H9 (cell line): Measurements from ENCODE around the gene DNAJC7. TPM values are rescaled to one million over a fixed set of nuclear protein-coding genes. Genes with fewer than 3 reads are reported as not detected.
"Not testable (repeated sequence)": the region's sequence is repeated elsewhere in the genome, so short reads cannot be mapped to it uniquely, and the experiment has no call there.

Experiments used
- DNase-seq: peaks from one replicate; pipeline ENCODE4 v3.0.0-alpha.2; 2017
- H2AFZ ChIP-seq: one replicate; pipeline ENCODE4 v1.6.1; 2013; ENCODE audit warnings: mild to moderate bottlenecking, low read length, control low read depth, moderate library complexity
- H2AK5ac ChIP-seq: 2 replicates; pipeline ENCODE4 v1.6.1; 2013; ENCODE audit warnings: low read length, control low read depth, mixed read lengths; ENCODE audit not compliant: insufficient read length
- H2BK120ac ChIP-seq: one replicate; pipeline ENCODE4 v1.6.1; 2013; ENCODE audit warnings: low read depth, mild to moderate bottlenecking, low read length, control low read depth, inconsistent platforms; ENCODE audit not compliant: poor library complexity, severe bottlenecking
- H2BK12ac ChIP-seq: 2 replicates; pipeline ENCODE4 v1.6.1; 2013; ENCODE audit warnings: low read length, control low read depth, mixed read lengths, low read depth; ENCODE audit not compliant: insufficient read length
- H2BK15ac ChIP-seq: 2 replicates; pipeline ENCODE4 v1.6.1; 2013; ENCODE audit warnings: low read depth, low read length, control low read depth
- H2BK20ac ChIP-seq: one replicate; pipeline ENCODE4 v1.6.1; 2013; ENCODE audit warnings: low read depth, mild to moderate bottlenecking, low read length, control low read depth, inconsistent platforms; ENCODE audit not compliant: poor library complexity, severe bottlenecking
- H2BK5ac ChIP-seq: 2 replicates; pipeline ENCODE4 v1.6.1; 2013; ENCODE audit warnings: low read length, control low read depth, mixed read lengths; ENCODE audit not compliant: insufficient read length
- H3K14ac ChIP-seq: 2 replicates; pipeline ENCODE4 v1.6.1; 2013; ENCODE audit warnings: low read length, control low read depth; ENCODE audit not compliant: insufficient read depth
- H3K18ac ChIP-seq: 2 replicates; pipeline ENCODE4 v1.6.1; 2013; ENCODE audit warnings: low read depth, mild to moderate bottlenecking, mixed read lengths, low read length, control low read depth; ENCODE audit not compliant: insufficient read length
- H3K23ac ChIP-seq: 2 replicates; pipeline ENCODE4 v1.6.1; 2013; ENCODE audit warnings: low read length, control low read depth, mixed read lengths, low read depth; ENCODE audit not compliant: insufficient read length
- H3K23me2 ChIP-seq: 2 replicates; pipeline ENCODE4 v1.6.1; 2013; ENCODE audit warnings: low read depth, mild to moderate bottlenecking, mixed read lengths, low read length, control low read depth; ENCODE audit not compliant: insufficient read length, poor library complexity, severe bottlenecking
- H3K27ac ChIP-seq: 2 replicates; pipeline ENCODE4 v1.5.1; 2013; ENCODE audit warnings: low read length, control low read depth, mixed read lengths, low read depth; ENCODE audit not compliant: insufficient read length
- H3K27me3 ChIP-seq: 2 replicates; pipeline ENCODE4 v1.6.1; 2013; ENCODE audit warnings: low read length, control low read depth, inconsistent platforms; ENCODE audit not compliant: insufficient read depth
- H3K4ac ChIP-seq: 2 replicates; pipeline ENCODE4 v1.6.1; 2013; ENCODE audit warnings: low read depth, mild to moderate bottlenecking, control low read depth, inconsistent platforms, low read length, moderate library complexity
- H3K4me1 ChIP-seq: 2 replicates; pipeline ENCODE4 v1.6.1; 2013; ENCODE audit warnings: low read length, control low read depth, inconsistent platforms; ENCODE audit not compliant: insufficient read depth
- H3K4me2 ChIP-seq: 2 replicates; pipeline ENCODE4 v1.6.1; 2013; ENCODE audit warnings: low read length, control low read depth, mixed read lengths; ENCODE audit not compliant: insufficient read length, insufficient read depth
- H3K56ac ChIP-seq: 2 replicates; pipeline ENCODE4 v1.6.1; 2013; ENCODE audit warnings: low read depth, mild to moderate bottlenecking, mixed read lengths, low read length, control low read depth; ENCODE audit not compliant: insufficient read length
- H3K79me1 ChIP-seq: 2 replicates; pipeline ENCODE4 v1.6.1; 2013; ENCODE audit warnings: low read depth, mild to moderate bottlenecking, moderate library complexity, low read length, control low read depth, inconsistent platforms; ENCODE audit not compliant: insufficient read depth, poor library complexity, severe bottlenecking
- H3K79me2 ChIP-seq: 2 replicates; pipeline ENCODE4 v1.6.1; 2013; ENCODE audit warnings: low read length, control low read depth, inconsistent platforms; ENCODE audit not compliant: insufficient read depth
- H3K9ac ChIP-seq: 2 replicates; pipeline ENCODE4 v1.6.1; 2013; ENCODE audit warnings: low read length, control low read depth, mixed read lengths; ENCODE audit not compliant: insufficient read length; ENCODE audit errors: extremely low read depth
- H3K9me3 ChIP-seq: one replicate; pipeline ENCODE4 v1.6.1; 2013; ENCODE audit warnings: low read depth, low read length, inconsistent platforms; ENCODE audit not compliant: control insufficient read depth
- H3T11ph ChIP-seq: one replicate; pipeline ENCODE4 v1.6.1; 2013; ENCODE audit warnings: mild to moderate bottlenecking, low read length, control low read depth, inconsistent platforms
- H4K20me1 ChIP-seq: one replicate; pipeline ENCODE4 v1.6.1; 2013; ENCODE audit not compliant: control insufficient read depth, insufficient read length, insufficient read depth
- H4K5ac ChIP-seq: 2 replicates; pipeline ENCODE4 v1.6.1; 2013; ENCODE audit warnings: low read depth, mild to moderate bottlenecking, mixed read lengths, low read length, control low read depth; ENCODE audit not compliant: insufficient read length
- H4K8ac ChIP-seq: replicated peaks from 2 replicates; pipeline ENCODE4 v1.6.1; 2013; ENCODE audit warnings: low read length, control low read depth, mixed read lengths, low read depth; ENCODE audit not compliant: insufficient read length
- H4K91ac ChIP-seq: 2 replicates; pipeline ENCODE4 v1.6.1; 2013; ENCODE audit warnings: low read depth, mild to moderate bottlenecking, moderate library complexity, mixed read lengths, low read length, control low read depth; ENCODE audit not compliant: insufficient read length
- H3K27ac Mint-ChIP-seq, 3 experiments: 2 replicates in 2 of 3; 3 replicates in 1 of 3; pipeline ENCODE4 v1.8.0; 2020 to 2021; ENCODE audit warnings: mixed read lengths in 3 of 3, mild to moderate bottlenecking in 1 of 3, moderate library complexity in 1 of 3
- H3K27me3 Mint-ChIP-seq: 2 replicates; pipeline ENCODE4 v1.8.0; 2021; ENCODE audit warnings: low read depth, mild to moderate bottlenecking, moderate library complexity, mixed read lengths
- H3K36me3 Mint-ChIP-seq, 3 experiments: 2 replicates in 2 of 3; 3 replicates in 1 of 3; pipeline ENCODE4 v1.8.0; 2020 to 2021; ENCODE audit warnings: low read depth in 3 of 3, mixed read lengths in 3 of 3; ENCODE audit not compliant: insufficient read depth in 1 of 3
- H3K4me1 Mint-ChIP-seq, 2 experiments: 2 replicates each; pipeline ENCODE4 v1.8.0; 2020; ENCODE audit warnings: mixed read lengths in 2 of 2
- H3K4me3 Mint-ChIP-seq, 2 experiments: 2 replicates in 1 of 2; 3 replicates in 1 of 2; pipeline ENCODE4 v1.8.0; 2020 to 2021; ENCODE audit warnings: mild to moderate bottlenecking in 2 of 2, mixed read lengths in 2 of 2, moderate library complexity in 1 of 2
- H3K9me3 Mint-ChIP-seq, 2 experiments: 2 replicates in 1 of 2; 3 replicates in 1 of 2; pipeline ENCODE4 v1.8.0; 2020; ENCODE audit warnings: mild to moderate bottlenecking in 2 of 2, mixed read lengths in 2 of 2, moderate library complexity in 1 of 2
- WGBS: extraction: QIAGEN DNeasy Blood & Tissue Kit; methylation state at CpG from one replicate; pipeline ENCODE4 v1.1.7; 2013; ENCODE audit warnings: missing lambda C conversion rate, low lambda C conversion rate, mixed read lengths; ENCODE audit not compliant: insufficient read length; ENCODE audit errors: extremely low coverage; 5-methylcytosine and 5-hydroxymethylcytosine counted together
- total RNA-seq: library from RNA; stranded (reverse); gene quantifications from 2 replicates; pipeline ENCODE4 v1.2.1, GENCODE V29; 2021

The DNAJC7 gene
- total RNA-seq, 1 experiment from 2014 or later, result 141 TPM

DNA sequence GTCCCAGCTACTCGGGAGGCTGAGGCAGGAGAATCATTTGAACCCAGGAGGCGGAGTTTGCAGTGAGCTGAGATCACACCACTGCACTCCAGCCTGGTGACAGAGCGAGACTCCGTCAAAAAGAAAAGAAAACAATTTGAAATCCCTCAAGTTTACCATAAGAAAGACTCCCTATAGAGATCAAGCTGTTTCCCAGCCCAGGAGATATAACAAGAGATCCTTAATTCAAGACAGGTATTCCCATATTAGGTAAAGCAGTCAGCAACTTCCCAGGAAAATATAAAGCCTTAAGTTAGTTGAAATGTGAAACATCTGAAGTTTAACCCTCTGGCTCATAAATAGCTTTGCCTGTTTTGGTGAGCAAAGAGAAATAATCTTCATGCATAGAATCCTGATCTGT lies 4.9 kb downstream of the DNAJC7 start:
- peak overlapping the region; percentile 92 for H3K18ac ChIP-seq
- Mint-ChIP-seq H3K4me1 (peaks cover 53 to 58% of the 10 kb centered on the region in 2 experiments), H3K27ac (peak overlapping the region; percentile 90 to 99 (median 97)), H3K4me3 (peak overlapping the region; percentile 14 to 60; a peak in 4 of 5 replicates), H3K36me3 (peaks cover 12 to 32% (median 25%) of the 10 kb centered on the region in 3 experiments)
- H3K4ac ChIP-seq, result peak overlapping the region; percentile 5; the same call in 1 of the 2 replicates
- H2AK5ac ChIP-seq, H2AFZ ChIP-seq, H3K9ac ChIP-seq, H3K27me3 Mint-ChIP-seq, H3K56ac ChIP-seq, H3K9me3 Mint-ChIP-seq, H3K9me3 ChIP-seq, H3K23me2 ChIP-seq, H4K20me1 ChIP-seq, H3K23ac ChIP-seq, H4K91ac ChIP-seq, H4K8ac ChIP-seq, H3K27me3 ChIP-seq, H3K79me1 ChIP-seq, H3K4me2 ChIP-seq, H4K5ac ChIP-seq, DNase-seq, H2BK15ac ChIP-seq, H2BK12ac ChIP-seq: not testable (repeated sequence)
- peak overlapping the region; percentile 97 for H2BK120ac ChIP-seq
- peaks cover 57% of the 10 kb centered on the region for H3K79me2 ChIP-seq
- peak overlapping the region; percentile 98 for H2BK5ac ChIP-seq
- peaks cover 15% of the 10 kb centered on the region for H3K4me1 ChIP-seq
- H3T11ph ChIP-seq, result peak overlapping the region; percentile 99
- no CpG with 5 or more reads among the region's 4 CpGs for WGBS
- peak overlapping the region; percentile 98 for H2BK20ac ChIP-seq
- H3K14ac ChIP-seq, result peak overlapping the region; percentile 77; the same call in 1 of the 2 replicates
- H3K27ac ChIP-seq, result peak overlapping the region; percentile 68
